HG02970 (cell line): Measurements from ENCODE around the gene FUCA2.
"Not testable (repeated sequence)": the region's sequence is repeated elsewhere in the genome, so short reads cannot be mapped to it uniquely, and the experiment has no call there.

Experiments
- ATAC-seq: cut with Tn5 transposase; IDR thresholded peaks from one replicate; pipeline ENCODE4 v1.9.1; 2021; ENCODE audit warnings: mild to moderate bottlenecking, moderate library complexity, moderate number of reproducible peaks; ENCODE audit not compliant: unreplicated experiment, low FRiP score

Gene FUCA2

GRCh38 chr6:143536866-143537691 lies 25.6 kb upstream of the FUCA2 start:
- ATAC-seq, result peak; percentile 47

GRCh38 chr6:143536461-143536865 lies 24.9 kb upstream of the FUCA2 start:
- ATAC-seq, result peak; percentile 56

- ATAC-seq, result no peak
These were observed 23.7 kb upstream of the FUCA2 start for GRCh38 chr6:143535189-143535614.

GRCh38 chr6:143531720-143532499 lies 20.4 kb upstream of the FUCA2 start:
- ATAC-seq, result no peak

- no peak for ATAC-seq
These were observed 17.6 kb upstream of the FUCA2 start for GRCh38 chr6:143529095-143529494.

DNA sequence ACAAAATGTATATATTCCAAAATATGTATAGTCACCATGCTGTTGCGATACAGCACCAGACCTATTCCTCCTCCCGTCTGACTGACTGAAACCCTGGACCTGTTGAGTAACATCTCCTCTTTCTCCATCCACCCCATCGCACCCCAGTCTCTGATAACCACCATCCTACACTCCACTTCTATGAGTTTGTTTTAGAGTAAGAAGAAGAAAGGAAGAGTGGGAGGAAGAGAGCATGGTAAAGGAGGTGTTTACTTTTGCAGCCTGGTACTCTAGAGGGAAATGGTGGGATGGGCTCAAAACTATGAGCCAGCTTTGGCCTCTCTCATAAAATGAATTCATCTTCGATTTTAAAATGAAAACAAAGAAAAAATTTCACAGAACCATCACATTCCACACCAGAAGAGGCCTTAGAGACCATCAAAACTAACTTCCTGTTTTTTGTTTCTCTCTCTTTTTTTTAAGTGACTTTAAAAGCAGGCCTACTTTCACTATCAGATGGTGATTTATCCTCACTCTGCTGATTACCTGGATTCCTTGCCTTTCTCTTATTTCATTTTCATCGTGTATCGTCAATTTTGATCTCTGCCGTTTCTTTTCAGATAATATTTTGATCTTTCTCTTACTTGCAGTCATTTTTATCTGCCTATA lies 16.8 kb upstream of the FUCA2 start:
- no peak for ATAC-seq

DNA sequence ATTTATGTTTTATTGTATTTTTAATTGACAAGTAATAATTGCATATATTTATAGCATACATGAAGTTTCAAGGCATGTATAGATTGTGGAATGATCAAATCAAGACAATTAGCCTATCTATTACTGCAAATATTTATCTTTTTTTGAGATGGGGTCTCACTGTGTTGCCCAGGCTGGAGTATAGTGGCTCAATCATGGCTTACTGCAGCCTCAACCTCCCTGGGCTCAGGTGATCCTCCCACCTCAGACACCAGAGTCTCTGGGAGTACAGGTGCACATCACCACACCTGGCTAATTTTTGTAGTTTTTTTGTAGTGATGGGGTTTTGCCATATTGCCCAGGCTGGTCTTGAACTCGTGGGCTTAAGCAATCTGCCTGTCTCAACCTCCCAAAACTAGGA lies 16.2 kb upstream of the FUCA2 start:
- no peak for ATAC-seq

DNA sequence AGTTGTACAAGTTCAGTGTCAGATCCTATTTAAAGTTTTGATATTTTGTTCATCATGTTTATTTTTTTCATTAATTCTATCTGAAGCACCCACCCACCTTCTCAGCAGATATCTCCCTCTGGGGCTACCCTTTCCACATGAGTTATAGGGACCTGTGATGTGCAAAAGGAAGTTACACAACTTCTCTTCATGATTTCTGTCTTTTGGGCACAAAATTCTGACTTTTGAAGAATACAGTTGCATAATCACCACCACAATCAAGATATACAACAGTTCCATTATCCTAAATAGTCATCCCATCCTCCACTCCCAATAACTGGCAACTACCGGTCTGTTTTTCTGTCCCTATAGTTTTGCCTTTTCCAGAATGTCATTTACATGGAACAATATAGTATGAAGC lies 13.8 kb upstream of the FUCA2 start:
- ATAC-seq, result no peak

DNA sequence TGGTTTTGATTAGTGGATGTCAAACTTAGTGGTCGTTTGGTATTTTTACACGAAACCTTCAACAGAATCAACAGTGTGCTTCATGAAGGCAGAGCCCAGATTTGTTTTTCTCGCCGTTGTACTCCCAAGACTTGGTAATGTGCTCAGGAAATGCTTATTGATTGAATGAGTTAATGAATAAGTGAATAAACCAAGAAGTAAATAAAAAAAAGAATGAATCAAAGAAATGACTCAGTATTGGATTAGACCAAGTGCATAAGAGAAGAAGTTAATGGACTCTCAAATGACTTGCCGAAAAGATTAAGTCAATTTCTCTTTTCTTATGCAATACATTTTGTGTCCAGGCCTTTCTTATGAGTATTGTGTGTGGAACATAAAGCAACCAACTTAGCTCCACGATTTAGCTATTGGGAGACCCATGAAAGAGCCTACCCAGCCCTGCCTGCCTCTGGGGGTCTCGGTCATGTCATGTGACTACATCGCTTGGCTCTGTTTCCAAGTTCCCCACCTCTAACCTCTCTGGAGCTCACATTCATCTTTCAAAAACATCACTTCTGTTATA lies 10.6 kb upstream of the FUCA2 start:
- no peak for ATAC-seq

- no peak for ATAC-seq
These were observed 5.9 kb upstream of the FUCA2 start for GRCh38 chr6:143517447-143517773.

DNA sequence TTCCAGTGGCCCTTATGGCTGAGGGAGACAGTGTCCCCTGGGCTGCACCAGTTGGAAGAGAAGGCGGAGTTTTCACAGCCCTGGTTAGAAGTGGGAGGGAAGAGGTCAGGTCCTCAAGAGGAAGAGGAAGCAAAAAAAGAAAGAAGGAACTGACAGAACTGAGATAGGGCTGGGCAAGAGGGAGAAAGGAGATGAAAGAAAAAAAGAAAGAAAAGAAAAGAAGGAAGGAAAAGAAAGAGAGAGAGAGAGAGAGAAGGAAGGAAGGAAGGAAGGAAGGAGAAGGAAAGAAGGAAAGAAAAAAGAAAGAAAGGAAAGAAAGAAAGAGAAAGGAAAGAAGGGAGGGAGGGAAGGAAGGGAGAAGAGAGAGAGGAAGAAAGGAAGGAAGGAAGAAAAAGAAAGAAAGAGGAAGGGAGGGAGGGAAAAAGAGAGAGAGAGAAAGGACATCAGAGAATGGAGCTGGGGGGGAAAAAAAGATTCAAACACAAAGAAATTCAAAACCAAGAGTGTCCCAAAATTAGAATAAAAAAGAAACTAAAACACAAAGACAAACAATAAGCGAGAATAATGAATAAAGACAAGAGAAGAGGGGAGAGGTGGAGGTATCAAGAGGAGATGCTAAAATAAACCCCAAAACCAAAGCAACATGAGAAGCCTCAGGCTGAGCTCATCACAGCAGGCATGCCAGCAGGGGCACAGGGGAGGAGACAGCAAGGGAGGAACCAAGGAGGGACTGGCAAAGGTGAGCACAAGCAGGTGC lies 5.3 kb upstream of the FUCA2 start:
- ATAC-seq, result no peak

- no peak for ATAC-seq
These were observed 4.3 kb upstream of the FUCA2 start for GRCh38 chr6:143515766-143516355.

- ATAC-seq, result no peak
These were observed 3.7 kb upstream of the FUCA2 start for GRCh38 chr6:143515061-143515760.

DNA sequence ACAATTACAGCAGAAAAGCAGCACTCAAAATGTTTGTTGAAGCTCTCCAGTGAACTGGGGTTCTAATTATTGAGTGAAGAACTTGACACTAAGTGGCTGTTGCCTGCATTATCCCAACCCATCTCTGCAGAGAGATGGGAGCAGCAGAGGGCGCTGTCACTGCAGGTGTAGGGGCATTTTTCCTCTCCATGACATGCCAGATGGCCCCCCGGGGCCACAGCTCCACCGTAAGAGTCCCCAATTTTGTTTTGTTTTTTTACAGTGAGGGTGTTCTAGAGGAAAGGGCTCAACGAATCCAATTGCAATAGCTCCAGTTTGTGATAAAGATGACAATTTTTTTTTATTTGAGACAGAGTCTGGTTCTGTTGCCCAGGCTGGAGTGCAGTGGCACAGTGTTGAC lies 1.9 kb upstream of the FUCA2 start:
- no peak for ATAC-seq

GRCh38 chr6:143510326-143510725 lies 1.2 kb downstream of the FUCA2 start:
- ATAC-seq, result not testable (repeated sequence)

DNA sequence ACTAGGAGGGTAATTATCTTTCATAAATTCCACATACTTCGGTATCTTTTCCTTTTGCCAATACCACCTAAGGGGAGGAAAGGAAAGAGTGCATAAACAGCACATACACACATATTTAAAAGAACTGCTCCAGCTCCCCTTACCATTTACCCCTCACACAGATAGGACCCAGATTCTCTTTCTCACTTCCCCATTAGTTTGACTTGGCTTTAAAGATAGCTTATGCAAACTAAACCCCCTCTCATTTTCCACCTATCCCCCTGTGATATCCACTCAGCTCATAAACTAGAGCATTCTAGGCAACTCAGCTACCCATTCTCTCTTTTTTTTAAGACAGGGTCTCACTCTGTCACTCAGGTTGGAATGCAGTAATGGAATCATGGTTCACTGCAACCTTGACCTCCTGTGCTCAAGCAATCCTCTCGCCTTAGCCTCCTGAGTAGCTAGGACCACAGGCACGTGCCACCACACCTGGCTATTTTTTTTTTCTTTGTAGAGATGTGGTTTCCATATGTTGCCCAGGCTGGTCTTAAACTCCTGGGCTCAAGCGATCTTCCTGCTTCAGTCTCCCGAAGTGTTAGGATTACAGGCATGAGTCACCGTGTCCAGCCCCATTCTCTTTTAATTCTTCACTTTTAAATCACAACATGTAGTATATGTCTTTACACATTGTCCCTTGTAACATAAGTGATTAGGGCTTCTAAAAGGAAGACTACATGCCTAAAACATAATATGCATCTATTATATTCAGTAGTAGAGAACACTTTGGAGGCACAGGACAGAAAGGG lies 4.0 kb downstream of the FUCA2 start:
- ATAC-seq, result no peak

DNA sequence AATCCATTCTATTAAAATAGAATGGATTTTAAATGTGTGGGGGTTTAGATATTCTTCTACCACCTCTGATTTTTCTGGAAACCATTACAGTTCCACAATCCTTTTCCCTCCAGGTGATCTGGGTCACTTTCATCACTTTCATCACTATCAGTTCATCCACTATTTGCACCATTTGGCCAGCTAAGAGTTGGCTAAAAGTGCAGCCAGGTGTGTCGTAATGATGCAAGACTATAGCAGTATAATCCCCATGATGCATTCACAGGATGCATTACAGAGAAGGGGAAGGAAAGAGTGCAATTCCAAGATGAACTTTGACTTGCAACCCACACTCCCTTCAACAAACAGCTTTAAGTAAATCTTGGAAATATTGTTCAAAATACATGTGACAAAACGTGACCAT lies 4.9 kb downstream of the FUCA2 start:
- ATAC-seq, result no peak

GRCh38 chr6:143506199-143506598 lies 5.3 kb downstream of the FUCA2 start:
- ATAC-seq, result no peak

DNA sequence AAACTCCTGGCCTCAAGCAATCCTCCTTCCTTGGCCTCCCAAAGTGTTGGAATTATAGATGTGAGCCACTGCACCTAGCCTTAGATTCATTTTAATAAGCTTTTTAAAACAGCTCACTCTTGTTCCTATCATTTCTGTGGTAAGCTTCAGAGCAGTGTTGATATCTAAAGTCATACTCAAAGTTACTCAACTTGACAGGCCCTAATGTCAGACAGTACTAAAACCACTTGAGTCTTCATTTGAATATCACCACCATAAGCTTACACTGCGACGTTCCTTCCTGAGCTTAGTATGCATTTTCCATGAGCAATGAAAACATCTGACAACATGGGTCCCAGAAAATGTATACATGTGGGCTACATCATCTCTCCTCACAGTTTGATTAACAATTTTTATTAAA lies 6.0 kb downstream of the FUCA2 start:
- ATAC-seq, result no peak
